D721Med (cell line): ENCODE measurements around the gene KIFC3.

Source experiments
- DNase-seq: peaks from one replicate; pipeline ENCODE4 v3.0.0; 2011; ENCODE audit warnings: low spot score; ENCODE audit not compliant: insufficient read length
- FAIRE-seq: peaks from 2 replicates; lab custom pipeline; 2011; peaks lifted over from hg19 to GRCh38; lab: Jason Lieb, UNC
- TF ChIP-seq, protein P1 (sequence below): IDR thresholded peaks from 2 replicates; pipeline ENCODE4 v1.5.1; 2012; ENCODE audit warnings: mild to moderate bottlenecking, control low read depth; ENCODE audit not compliant: insufficient read depth; ENCODE audit errors: missing control alignments

KIFC3 gene

DNA sequence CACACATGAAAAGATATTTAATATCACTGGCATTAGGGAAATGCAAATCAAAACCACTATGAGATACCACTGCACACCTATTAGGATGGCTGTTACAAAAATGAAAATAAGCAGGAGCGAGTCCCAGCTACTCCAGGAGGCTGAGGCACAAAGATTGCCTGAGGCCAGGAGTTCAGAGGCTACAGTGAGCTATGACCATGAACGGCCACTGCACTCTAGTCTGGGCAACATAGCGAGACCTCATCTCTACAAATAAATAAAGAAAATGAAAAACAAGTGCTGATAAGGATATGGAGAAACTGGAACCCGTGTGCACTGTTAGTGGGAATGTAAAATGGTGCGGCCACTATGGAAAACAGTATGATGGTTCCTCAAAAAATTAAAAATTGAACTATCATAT lies 23.6 kb downstream of the KIFC3 start:
- TF ChIP-seq, protein P1, sequence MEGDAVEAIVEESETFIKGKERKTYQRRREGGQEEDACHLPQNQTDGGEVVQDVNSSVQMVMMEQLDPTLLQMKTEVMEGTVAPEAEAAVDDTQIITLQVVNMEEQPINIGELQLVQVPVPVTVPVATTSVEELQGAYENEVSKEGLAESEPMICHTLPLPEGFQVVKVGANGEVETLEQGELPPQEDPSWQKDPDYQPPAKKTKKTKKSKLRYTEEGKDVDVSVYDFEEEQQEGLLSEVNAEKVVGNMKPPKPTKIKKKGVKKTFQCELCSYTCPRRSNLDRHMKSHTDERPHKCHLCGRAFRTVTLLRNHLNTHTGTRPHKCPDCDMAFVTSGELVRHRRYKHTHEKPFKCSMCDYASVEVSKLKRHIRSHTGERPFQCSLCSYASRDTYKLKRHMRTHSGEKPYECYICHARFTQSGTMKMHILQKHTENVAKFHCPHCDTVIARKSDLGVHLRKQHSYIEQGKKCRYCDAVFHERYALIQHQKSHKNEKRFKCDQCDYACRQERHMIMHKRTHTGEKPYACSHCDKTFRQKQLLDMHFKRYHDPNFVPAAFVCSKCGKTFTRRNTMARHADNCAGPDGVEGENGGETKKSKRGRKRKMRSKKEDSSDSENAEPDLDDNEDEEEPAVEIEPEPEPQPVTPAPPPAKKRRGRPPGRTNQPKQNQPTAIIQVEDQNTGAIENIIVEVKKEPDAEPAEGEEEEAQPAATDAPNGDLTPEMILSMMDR, result no peak
- FAIRE-seq (no peak), DNase-seq (no peak)

DNA sequence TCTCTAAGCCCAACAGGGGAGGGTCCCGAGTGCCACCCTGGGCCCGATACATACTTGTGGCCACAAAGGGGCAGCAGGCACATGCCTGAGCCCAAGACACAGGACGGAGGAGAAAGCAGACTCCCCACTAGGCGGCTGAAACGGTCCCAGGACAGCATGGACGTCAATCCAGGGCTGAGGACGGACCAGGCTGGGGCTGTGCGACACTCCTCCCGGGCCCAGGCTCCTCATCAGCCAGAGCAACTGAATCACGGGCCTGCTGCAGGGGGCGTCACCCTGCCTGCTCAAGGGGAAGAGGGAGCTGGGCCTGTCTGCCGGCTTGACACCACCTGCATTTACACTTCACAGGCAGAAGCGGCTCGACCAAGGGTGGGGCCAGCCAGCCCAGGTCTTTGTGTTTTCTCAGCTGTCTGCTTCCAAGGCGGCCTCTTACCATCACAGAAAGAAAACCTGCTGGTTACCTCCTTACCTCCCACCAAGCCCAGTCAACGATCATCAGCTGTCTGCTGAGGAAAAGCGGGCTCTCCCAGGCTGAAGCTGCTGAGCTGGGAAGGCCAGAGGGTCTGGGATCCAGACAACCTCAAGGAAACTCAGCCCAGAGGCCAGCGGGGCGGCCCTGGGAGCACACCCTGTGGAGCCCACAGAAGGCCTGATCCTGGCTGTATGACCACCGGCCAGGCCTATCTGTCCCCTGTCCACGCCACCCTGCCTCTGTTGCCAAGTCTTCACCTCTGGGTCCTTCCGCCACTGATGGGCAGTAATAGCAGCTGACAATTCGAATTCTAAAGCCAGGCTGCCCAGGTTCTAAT lies 26.4 kb downstream of the KIFC3 start:
- FAIRE-seq, result no peak
- TF ChIP-seq, protein P1, result peak; percentile 18
- no peak for DNase-seq

DNA sequence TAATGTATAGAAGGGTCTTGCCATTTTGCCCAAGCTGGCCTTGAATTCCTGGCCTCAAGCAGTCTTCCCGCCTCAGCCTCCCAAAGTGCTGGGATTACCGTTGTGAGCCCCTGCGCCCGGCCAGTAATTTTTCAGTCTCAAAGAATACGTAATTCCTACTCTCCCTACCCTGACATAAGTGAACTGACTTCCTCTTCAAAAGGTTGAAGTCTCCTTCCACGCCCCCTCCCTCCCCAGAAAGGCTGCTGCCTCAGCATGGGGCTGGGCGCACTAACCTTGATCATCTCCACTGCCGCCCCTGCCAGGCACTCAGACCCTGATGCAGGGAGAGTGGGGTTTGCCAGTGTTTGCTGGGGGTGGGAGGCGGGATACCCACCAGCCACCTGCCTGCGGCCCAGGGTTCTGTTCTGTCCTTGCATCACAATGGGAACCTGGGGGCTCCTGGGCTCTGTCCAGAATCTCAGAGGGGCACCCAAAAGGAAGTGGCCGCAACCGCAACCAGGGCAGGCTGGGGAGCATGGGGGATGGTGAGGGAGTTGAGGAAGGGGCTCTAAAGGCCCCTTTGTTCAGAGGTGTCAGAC lies 27.5 kb downstream of the KIFC3 start:
- TF ChIP-seq, protein P1, result no peak
- DNase-seq, result no peak
- no peak for FAIRE-seq

DNA sequence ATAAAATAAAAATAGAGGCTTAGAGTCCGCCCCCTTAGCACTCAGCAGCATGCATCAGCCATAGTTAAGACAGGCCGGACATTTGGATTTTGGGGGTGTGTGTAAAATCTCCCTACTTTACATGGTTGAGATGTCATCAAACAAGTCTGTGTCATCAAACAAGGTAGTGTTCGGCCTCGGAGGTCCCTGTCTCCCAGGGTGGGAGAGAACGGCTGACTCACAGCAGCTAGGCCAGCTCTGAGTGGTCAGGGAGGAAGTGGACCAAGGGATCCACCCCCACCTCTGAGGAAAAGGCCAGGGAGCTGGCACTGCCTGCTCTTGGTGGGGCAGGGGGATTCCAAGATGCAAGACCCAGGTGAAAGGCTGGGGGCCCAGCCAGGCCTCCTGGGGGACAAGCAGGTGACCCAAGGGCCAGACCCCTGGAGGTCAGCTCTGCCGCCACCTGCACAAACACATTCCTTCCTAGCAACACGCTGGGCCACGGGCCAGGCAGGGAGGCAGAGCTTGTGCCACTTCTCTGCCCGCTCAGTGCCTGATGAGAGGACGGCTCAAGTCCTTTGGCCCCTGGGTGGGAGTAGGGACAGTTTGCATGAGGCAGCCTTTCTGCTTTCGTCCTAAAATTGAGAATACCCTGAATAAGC lies 28.5 kb downstream of the KIFC3 start:
- no peak for DNase-seq
- no peak for FAIRE-seq
- TF ChIP-seq, protein P1, result no peak

DNA sequence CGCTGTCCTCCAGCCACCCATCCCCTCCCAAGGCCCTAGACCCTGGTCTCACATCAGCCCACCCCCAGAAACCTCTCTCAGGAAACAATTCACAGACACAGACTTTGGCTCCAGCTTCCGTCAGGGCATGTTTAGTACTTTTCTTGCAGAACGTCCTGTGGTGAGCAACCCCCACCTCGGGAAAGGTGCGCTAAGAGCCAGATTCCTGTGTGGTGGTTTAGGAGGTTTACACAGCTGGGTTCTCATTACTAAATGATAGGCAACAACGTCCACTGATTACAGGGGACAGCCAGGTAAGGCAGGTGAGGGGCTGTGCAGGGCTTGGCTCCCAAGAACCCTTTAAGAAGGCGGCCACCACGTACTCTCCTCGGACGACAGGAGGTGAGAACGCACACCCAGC lies 29.3 kb downstream of the KIFC3 start:
- TF ChIP-seq, protein P1, result no peak
- no peak for DNase-seq
- FAIRE-seq, result no peak

DNA sequence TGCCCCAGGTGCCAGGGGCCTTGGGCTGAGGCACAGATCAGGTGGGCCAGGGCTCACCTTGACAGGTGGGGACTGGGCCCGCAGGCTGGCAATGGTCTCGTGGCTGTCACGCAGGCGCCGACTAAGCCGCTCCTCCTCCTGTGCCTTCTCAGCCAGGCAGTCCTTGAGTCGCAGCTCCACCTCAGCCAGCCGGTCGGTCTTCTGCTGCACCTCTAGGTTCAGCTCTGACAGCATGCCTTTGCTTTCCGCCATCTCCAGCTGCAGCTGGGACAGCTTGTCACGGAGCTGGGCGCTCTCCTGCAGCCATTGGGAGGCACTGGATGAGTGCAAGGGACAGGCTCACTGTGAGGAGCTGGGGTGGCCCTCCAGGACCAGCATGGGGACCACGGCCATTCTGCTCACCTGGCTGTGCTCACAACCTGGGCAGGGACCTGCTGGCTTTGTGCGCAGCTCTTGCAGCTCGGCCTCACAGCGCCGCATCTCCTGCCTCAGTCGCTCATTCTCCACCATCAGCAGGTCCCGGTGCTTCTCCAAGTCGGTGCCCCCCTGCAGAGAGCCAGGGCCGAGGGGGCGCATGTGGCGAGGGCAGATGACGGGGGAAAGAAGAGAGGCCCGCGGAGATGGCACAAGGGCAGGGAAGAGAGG lies 31.0 kb downstream of the KIFC3 start:
- no peak for DNase-seq
- no peak for FAIRE-seq
- TF ChIP-seq, protein P1, result no peak
